Neural progenitor cell (in vitro differentiated cells): ENCODE data around the gene FADS1. TPM values are rescaled to one million over a fixed set of nuclear protein-coding genes. Genes with fewer than 3 reads are reported as not detected.

ENCODE experiments used
- DNase-seq: peaks from one replicate; pipeline ENCODE4 v3.0.0-alpha.2; 2016; ENCODE audit warnings: low spot score
- H2AFZ ChIP-seq: fragments of 200-600 bp; sonication (generic); replicated peaks from 2 replicates; pipeline ENCODE4 v1.6.1; 2016; ENCODE audit warnings: antibody characterized with exemption
- H3F3A ChIP-seq: fragments of 200-600 bp; sonication (generic); 2 replicates; pipeline ENCODE4 v1.6.1; 2016; ENCODE audit warnings: antibody characterized with exemption, low read depth
- H3K27ac ChIP-seq: fragments of 200-600 bp; sonication (generic); 2 replicates; pipeline ENCODE4 v1.5.1; 2016; ENCODE audit warnings: mild to moderate bottlenecking
- H3K27me3 ChIP-seq: fragments of 200-600 bp; sonication (generic); 2 replicates; pipeline ENCODE4 v1.6.1; 2016; ENCODE audit warnings: mild to moderate bottlenecking, moderate library complexity
- H3K36me3 ChIP-seq: fragments of 200-600 bp; sonication (generic); 2 replicates; pipeline ENCODE4 v1.5.1; 2016
- H3K4me1 ChIP-seq: fragments of 200-600 bp; sonication (generic); 2 replicates; pipeline ENCODE4 v1.6.1; 2016; ENCODE audit warnings: mixed run types
- H3K4me2 ChIP-seq: fragments of 200-600 bp; sonication (generic); 2 replicates; pipeline ENCODE4 v1.6.1; 2016
- H3K4me3 ChIP-seq: fragments of 200-600 bp; sonication (generic); 2 replicates; pipeline ENCODE4 v1.5.1; 2016
- H3K79me2 ChIP-seq: fragments of 200-600 bp; sonication (generic); 2 replicates; pipeline ENCODE4 v1.6.1; 2016; ENCODE audit warnings: low read depth
- H3K9ac ChIP-seq: fragments of 200-600 bp; sonication (generic); 2 replicates; pipeline ENCODE4 v1.6.1; 2016
- H3K9me3 ChIP-seq: fragments of 200-600 bp; sonication (generic); 2 replicates; pipeline ENCODE4 v1.5.1; 2016; ENCODE audit warnings: low read depth
- H4K20me1 ChIP-seq: fragments of 200-600 bp; sonication (generic); 2 replicates; pipeline ENCODE4 v1.6.1; 2016; ENCODE audit warnings: low read depth
- H3K27ac Mint-ChIP-seq: 3 replicates; pipeline ENCODE4 v1.8.0; 2021; ENCODE audit warnings: mixed read lengths
- H3K27me3 Mint-ChIP-seq: 2 replicates; pipeline ENCODE4 v1.8.0; 2022; ENCODE audit warnings: low read depth, mild to moderate bottlenecking, inconsistent platforms, moderate library complexity, mixed read lengths; ENCODE audit not compliant: insufficient read depth
- H3K36me3 Mint-ChIP-seq: 3 replicates; pipeline ENCODE4 v1.8.0; 2021; ENCODE audit warnings: mixed read lengths
- H3K4me1 Mint-ChIP-seq: 3 replicates; pipeline ENCODE4 v1.8.0; 2021; ENCODE audit warnings: mixed read lengths
- H3K4me3 Mint-ChIP-seq: 3 replicates; pipeline ENCODE4 v1.8.0; 2021; ENCODE audit warnings: mild to moderate bottlenecking, moderate library complexity, mixed read lengths
- H3K9me3 Mint-ChIP-seq: 3 replicates; pipeline ENCODE4 v1.8.0; 2020; ENCODE audit warnings: mixed read lengths
- CTCF ChIP-seq: fragments of 200-600 bp; sonication (generic); IDR thresholded peaks from 2 replicates; pipeline ENCODE4 v1.5.1; 2017; ENCODE audit warnings: antibody characterized with exemption, mild to moderate bottlenecking
- EZH2 ChIP-seq: fragments of 200-600 bp; sonication (generic); IDR thresholded peaks from 2 replicates; pipeline ENCODE4 v1.6.1; 2017; ENCODE audit warnings: antibody characterized with exemption, mild to moderate bottlenecking, moderate library complexity
- EZH2phosphoT487 ChIP-seq: fragments of 200-600 bp; sonication (generic); IDR thresholded peaks from 2 replicates; pipeline ENCODE4 v1.6.1; 2017; ENCODE audit warnings: antibody characterized with exemption
- total RNA-seq: library from RNA; depleted of rRNA; stranded (reverse); fragments of >200 nt; gene quantifications from 2 replicates; pipeline ENCODE4 v1.2.3, GENCODE V29; 2015; ENCODE audit warnings: low replicate concordance

FADS1 gene
- total RNA-seq, 1 donor from 2014 or later, result 163 TPM

DNA sequence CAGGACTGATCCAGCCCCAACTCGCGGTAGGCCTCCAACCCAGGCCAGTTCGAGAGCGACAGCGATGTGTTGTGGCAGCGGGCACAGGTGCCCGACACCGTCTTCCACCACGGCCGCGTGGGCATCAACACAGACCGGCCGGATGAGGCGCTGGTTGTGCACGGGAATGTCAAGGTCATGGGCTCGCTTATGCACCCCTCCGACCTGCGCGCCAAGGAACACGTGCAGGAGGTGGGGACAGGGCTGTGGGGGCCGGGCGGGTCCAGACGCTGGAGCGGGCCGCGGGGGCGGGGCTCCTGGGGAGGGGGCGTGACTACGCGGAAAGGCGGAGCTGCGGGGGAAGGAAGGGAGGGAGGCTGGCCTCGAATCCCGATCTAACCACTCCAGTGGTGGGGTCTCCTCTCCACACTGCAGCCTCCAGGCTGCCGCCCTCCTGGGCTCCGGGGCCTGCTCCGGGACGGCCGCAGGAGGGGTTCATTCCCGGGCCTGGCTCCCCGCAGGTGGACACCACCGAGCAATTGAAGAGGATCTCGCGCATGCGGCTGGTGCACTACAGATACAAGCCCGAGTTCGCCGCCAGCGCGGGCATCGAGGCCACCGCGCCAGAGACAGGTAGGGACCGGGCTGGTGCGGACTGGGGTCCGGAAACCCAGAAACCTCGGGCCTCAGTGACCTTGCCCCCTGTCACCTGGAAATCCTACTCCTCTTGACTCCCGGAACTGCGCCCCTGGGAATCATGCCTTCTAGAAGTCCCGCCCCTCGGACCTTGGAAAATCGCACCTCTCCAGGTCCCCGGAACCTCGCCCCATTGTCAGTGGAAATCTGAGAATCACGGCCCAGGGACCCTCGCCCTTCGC, 39.3 kb downstream of the FADS1 start:
- H3K36me3 ChIP-seq, result no peaks in the 10 kb centered on the region

GRCh38 chr11:61776561-61777075, 40.2 kb downstream of the FADS1 start:
- Histone ChIP-seq H4K20me1 (no peaks in the 10 kb centered on the region), H2AFZ (no peak overlapping the region), H3K9ac (no peak overlapping the region), H3K4me3 (no peak overlapping the region), H3F3A (no peaks in the 10 kb centered on the region), H3K4me1 (no peaks in the 10 kb centered on the region), H3K27me3 (no peaks in the 10 kb centered on the region), H3K79me2 (no peaks in the 10 kb centered on the region), H3K36me3 (no peaks in the 10 kb centered on the region), H3K27ac (no peak overlapping the region), H3K4me2 (no peak overlapping the region), H3K9me3 (no peaks in the 10 kb centered on the region)
- H3K27me3 Mint-ChIP-seq, result no peaks in the 10 kb centered on the region
- H3K4me1 Mint-ChIP-seq, result peaks cover 25% of the 10 kb centered on the region
- no peak overlapping the region for H3K4me3 Mint-ChIP-seq
- H3K36me3 Mint-ChIP-seq, result peaks cover 5% of the 10 kb centered on the region
- peak overlapping the region; percentile 76 for H3K27ac Mint-ChIP-seq
- TF ChIP-seq CTCF, result peak; percentile 76
- TF ChIP-seq EZH2phosphoT487, result no peak
- no peak for TF ChIP-seq EZH2
- peak; percentile 67 for DNase-seq
- no peaks in the 10 kb centered on the region for H3K9me3 Mint-ChIP-seq

More for the DNA sequence above, 39.3 kb downstream of the FADS1 start:
- TF ChIP-seq EZH2phosphoT487 (no peak), CTCF (no peak), EZH2 (no peak)
- Histone ChIP-seq H3K4me2 (no peak overlapping the region), H3K27ac (no peak overlapping the region), H3K27me3 (no peaks in the 10 kb centered on the region), H3F3A (peaks cover 6% of the 10 kb centered on the region), H4K20me1 (no peaks in the 10 kb centered on the region), H3K9ac (no peak overlapping the region), H3K4me3 (no peak overlapping the region), H3K9me3 (no peaks in the 10 kb centered on the region), H3K79me2 (no peaks in the 10 kb centered on the region), H2AFZ (no peak overlapping the region), H3K4me1 (no peaks in the 10 kb centered on the region)
- Mint-ChIP-seq H3K27me3 (no peaks in the 10 kb centered on the region), H3K4me3 (peak overlapping the region; percentile 42), H3K4me1 (peaks cover 20% of the 10 kb centered on the region), H3K36me3 (peaks cover 5% of the 10 kb centered on the region), H3K9me3 (no peaks in the 10 kb centered on the region), H3K27ac (no peak overlapping the region)
- DNase-seq, result no peak

- Histone ChIP-seq H3K79me2 (no peaks in the 10 kb centered on the region), H3K4me1 (no peaks in the 10 kb centered on the region), H3K9ac (no peak overlapping the region), H3K27me3 (no peaks in the 10 kb centered on the region), H2AFZ (no peak overlapping the region), H3K4me3 (no peak overlapping the region), H4K20me1 (no peaks in the 10 kb centered on the region), H3K9me3 (no peaks in the 10 kb centered on the region), H3K27ac (no peak overlapping the region), H3F3A (no peaks in the 10 kb centered on the region), H3K36me3 (no peaks in the 10 kb centered on the region), H3K4me2 (no peak overlapping the region)
- no peaks in the 10 kb centered on the region for H3K9me3 Mint-ChIP-seq
- no peak overlapping the region for H3K4me3 Mint-ChIP-seq
- H3K27ac Mint-ChIP-seq, result peak overlapping the region; percentile 76
- peaks cover 5% of the 10 kb centered on the region for H3K36me3 Mint-ChIP-seq
- DNase-seq, result no peak
- no peak for TF ChIP-seq EZH2
- no peak for TF ChIP-seq CTCF
- no peak for TF ChIP-seq EZH2phosphoT487
- H3K27me3 Mint-ChIP-seq, result no peaks in the 10 kb centered on the region
- H3K4me1 Mint-ChIP-seq, result peaks cover 28% of the 10 kb centered on the region
These were observed 40.9 kb downstream of the FADS1 start for GRCh38 chr11:61775606-61776554.
